Bronchus fibroblast of lung (primary cell): ENCODE measurements around the gene GADD45G. TPM values are rescaled to one million over a fixed set of nuclear protein-coding genes. Genes with fewer than 3 reads are reported as not detected.

ENCODE experiments used
- total RNA-seq: library from RNA; depleted of rRNA; stranded (reverse); fragments of >200 nt; gene quantifications from 2 replicates; pipeline ENCODE4 v1.2.3, GENCODE V29; 2015

GADD45G gene
- total RNA-seq = 0.15 and 0.17 TPM in 2 replicates

GRCh38 chr9:89604729-89605464, at the start of gene GADD45G:
Gene GADD45G, plus strand, starts transcription at chr9:89605012. Its CDS starts 110 bp downstream, at chr9:89605122.

Other genes starting within 250 kb of the GADD45G start
- gene SEMA4D, start 106.9 kb upstream of the GADD45G start, total RNA-seq = 0.59 and 0.84 TPM in 2 replicates